AG09319 (cell line): ENCODE results near the gene RIPK3.

ENCODE experiments used
- DNase-seq: peaks from one replicate; pipeline ENCODE4 v3.0.0-alpha.2; 2010; ENCODE audit warnings: low read depth; ENCODE audit errors: extremely low read depth
- CTCF ChIP-seq: IDR thresholded peaks from 2 replicates; pipeline ENCODE4 v1.5.1; 2011; ENCODE audit warnings: low read depth, mild to moderate bottlenecking, inconsistent platforms, low read length, moderate library complexity

RIPK3 gene

GRCh38 chr14:24353559-24354481 lies 14.0 kb upstream of the RIPK3 start:
- no peak for TF ChIP-seq CTCF
- DNase-seq, result no peak

- no peak for DNase-seq
- peak; percentile 15 for TF ChIP-seq CTCF
Measured at GRCh38 chr14:24351517-24351916, 11.7 kb upstream of the RIPK3 start.

- TF ChIP-seq CTCF, result no peak
- no peak for DNase-seq
Measured at GRCh38 chr14:24349742-24350141, 10.0 kb upstream of the RIPK3 start.

- no peak for TF ChIP-seq CTCF
- DNase-seq, result no peak
Measured at GRCh38 chr14:24348186-24348585, 8.4 kb upstream of the RIPK3 start.

GRCh38 chr14:24347134-24347533 lies 7.3 kb upstream of the RIPK3 start:
- DNase-seq, result no peak
- no peak for TF ChIP-seq CTCF

- DNase-seq, result no peak
- TF ChIP-seq CTCF, result no peak
Measured at GRCh38 chr14:24343795-24344660, 4.2 kb upstream of the RIPK3 start.

- DNase-seq, result no peak
- TF ChIP-seq CTCF, result no peak
Measured at GRCh38 chr14:24342889-24343288, 3.1 kb upstream of the RIPK3 start.
